Neural crest cell (in vitro differentiated cells): ENCODE measurements around the gene DIAPH2. TPM values are rescaled to one million over a fixed set of nuclear protein-coding genes. Genes with fewer than 3 reads are reported as not detected.

ENCODE experiments used
- DNase-seq: peaks from one replicate; pipeline ENCODE4 v3.0.0; 2021; ENCODE audit warnings: low read depth, mixed read lengths, low spot score
- H3K27ac Mint-ChIP-seq: one replicate; pipeline ENCODE4 v1.8.0; 2021; ENCODE audit warnings: mild to moderate bottlenecking, mixed read lengths; ENCODE audit not compliant: unreplicated experiment
- H3K27me3 Mint-ChIP-seq: 2 replicates; pipeline ENCODE4 v1.8.0; 2021; ENCODE audit warnings: low read depth, mild to moderate bottlenecking, mixed read lengths
- H3K36me3 Mint-ChIP-seq: 2 replicates; pipeline ENCODE4 v1.8.0; 2021; ENCODE audit warnings: low read depth, mild to moderate bottlenecking, mixed read lengths
- H3K4me1 Mint-ChIP-seq: 2 replicates; pipeline ENCODE4 v1.8.0; 2021; ENCODE audit warnings: mixed read lengths
- H3K4me3 Mint-ChIP-seq: one replicate; pipeline ENCODE4 v1.8.0; 2021; ENCODE audit warnings: mild to moderate bottlenecking, mixed read lengths
- H3K9me3 Mint-ChIP-seq: 2 replicates; pipeline ENCODE4 v1.8.0; 2021; ENCODE audit warnings: mixed read lengths
- CTCF ChIP-seq: fragments of 200-600 bp; sonication (generic); conservative IDR thresholded peaks from 2 replicates; pipeline ENCODE4 v1.5.0; 2021; ENCODE audit warnings: antibody characterized with exemption, mild to moderate bottlenecking
- total RNA-seq: library from RNA; stranded (reverse); gene quantifications from 2 replicates; pipeline ENCODE4 v1.2.1, GENCODE V29; 2021

Gene DIAPH2
- total RNA-seq, 1 donor from 2014 or later: 8.4 TPM

GRCh38 chrX:96907516-96908272, 223.1 kb downstream of the DIAPH2 start:
- no peaks in the 10 kb centered on the region for H3K27me3 Mint-ChIP-seq
- H3K27ac Mint-ChIP-seq: no peak overlapping the region

DNA sequence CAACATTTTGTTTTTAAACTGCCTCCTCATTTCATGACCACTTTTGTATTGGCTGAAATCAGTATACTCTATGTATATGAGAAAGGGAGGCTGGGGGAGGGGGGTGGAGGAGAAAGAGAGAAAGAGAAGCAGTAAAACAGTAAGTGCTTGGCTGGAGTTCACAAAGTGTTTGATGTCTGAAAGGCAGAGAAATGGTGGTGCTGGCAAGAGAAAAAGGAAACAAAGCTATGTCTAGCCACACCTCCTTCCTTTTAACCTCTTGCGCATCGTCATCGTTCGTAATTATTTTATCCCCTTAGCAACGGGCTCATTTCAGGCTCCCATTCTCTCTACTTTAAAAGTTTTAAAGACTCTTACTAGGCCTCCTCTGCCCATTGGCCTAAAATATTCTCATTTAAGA, 224.6 kb downstream of the DIAPH2 start:
- no peaks in the 10 kb centered on the region for H3K9me3 Mint-ChIP-seq
- H3K4me1 Mint-ChIP-seq: peaks cover 12% of the 10 kb centered on the region
- no peaks in the 10 kb centered on the region for H3K27me3 Mint-ChIP-seq
- no peak for DNase-seq
- no peak for TF ChIP-seq CTCF
- peak overlapping the region; percentile 60 for H3K27ac Mint-ChIP-seq
- H3K4me3 Mint-ChIP-seq: no peak overlapping the region
- H3K36me3 Mint-ChIP-seq: no peaks in the 10 kb centered on the region

More at GRCh38 chrX:96907516-96908272, 223.1 kb downstream of the DIAPH2 start:
- TF ChIP-seq CTCF: no peak
- H3K4me1 Mint-ChIP-seq: peaks cover 9% of the 10 kb centered on the region
- no peaks in the 10 kb centered on the region for H3K9me3 Mint-ChIP-seq
- no peak for DNase-seq
- H3K36me3 Mint-ChIP-seq: no peaks in the 10 kb centered on the region
- no peak overlapping the region for H3K4me3 Mint-ChIP-seq

- DNase-seq: no peak
- Mint-ChIP-seq H3K9me3 (no peaks in the 10 kb centered on the region), H3K36me3 (no peaks in the 10 kb centered on the region), H3K27ac (no peak overlapping the region), H3K4me1 (peaks cover 4% of the 10 kb centered on the region), H3K4me3 (no peak overlapping the region), H3K27me3 (no peaks in the 10 kb centered on the region)
- no peak for TF ChIP-seq CTCF
Measured at GRCh38 chrX:96918864-96919263, 234.2 kb downstream of the DIAPH2 start.

DNA sequence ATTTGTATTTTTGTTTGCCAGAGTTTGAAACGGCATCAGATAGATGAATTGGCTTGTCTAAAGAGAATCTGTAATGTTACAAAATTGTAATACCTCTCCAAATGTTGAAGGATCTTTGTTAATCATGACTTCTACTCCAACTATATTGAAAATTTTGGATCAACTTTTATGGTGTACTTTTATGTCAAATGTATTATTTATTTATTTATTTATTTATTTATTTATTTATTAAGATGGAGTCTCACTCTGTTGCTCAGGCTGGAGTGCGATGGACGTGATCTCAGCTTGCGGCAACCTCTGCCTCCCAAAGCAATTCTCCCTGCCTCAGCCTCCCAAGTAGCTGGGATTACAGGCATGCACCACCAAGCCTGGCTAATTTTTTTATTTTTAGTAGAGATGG, 235.0 kb downstream of the DIAPH2 start:
- Mint-ChIP-seq H3K9me3 (no peaks in the 10 kb centered on the region), H3K27ac (no peak overlapping the region), H3K36me3 (no peaks in the 10 kb centered on the region), H3K4me1 (no peaks in the 10 kb centered on the region), H3K4me3 (no peak overlapping the region), H3K27me3 (no peaks in the 10 kb centered on the region)
- TF ChIP-seq CTCF: no peak
- no peak for DNase-seq

DNA sequence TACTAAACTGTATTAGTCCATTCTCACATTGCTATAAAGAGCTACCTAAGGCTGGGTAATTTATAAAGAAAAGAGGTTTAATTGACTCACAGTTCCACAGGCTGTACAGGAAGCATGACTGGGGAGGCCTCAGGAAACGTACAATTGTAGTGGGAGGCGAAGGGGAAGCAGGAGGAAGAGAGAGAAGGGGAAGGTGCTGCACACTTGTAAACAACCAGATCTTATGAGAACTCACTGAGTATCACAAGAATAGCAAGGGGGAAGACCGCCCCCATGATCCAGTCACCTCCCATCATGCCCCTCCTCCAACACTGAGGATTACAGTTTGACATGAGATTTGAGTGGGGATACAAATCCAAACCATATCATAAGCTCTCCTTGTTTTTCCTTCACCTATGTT, 239.9 kb downstream of the DIAPH2 start:
- no peaks in the 10 kb centered on the region for H3K9me3 Mint-ChIP-seq
- H3K27ac Mint-ChIP-seq: no peak overlapping the region
- no peaks in the 10 kb centered on the region for H3K4me1 Mint-ChIP-seq

More for the DNA sequence above, 239.9 kb downstream of the DIAPH2 start:
- Mint-ChIP-seq H3K4me3 (no peak overlapping the region), H3K36me3 (no peaks in the 10 kb centered on the region), H3K27me3 (no peaks in the 10 kb centered on the region)
- TF ChIP-seq CTCF: no peak
- DNase-seq: no peak
